ENCODE results near the gene ABCG1. TPM values are rescaled to one million over a fixed set of nuclear protein-coding genes. Genes with fewer than 3 reads are reported as not detected.

Gene ABCG1
- total RNA-seq, 1 experiment from 2014 or later: 5.6 TPM

GRCh38 chr21:42319376-42319775, 100.4 kb downstream of the ABCG1 start:
- H3K9me2 ChIP-seq (ENCODE audit: insufficient read depth): no peaks in the 10 kb centered on the region
- no peaks in the 10 kb centered on the region for H3K36me3 ChIP-seq (ENCODE audit: low read depth)
- no peaks in the 10 kb centered on the region for H3K27me3 ChIP-seq (ENCODE audit: insufficient read depth, low read depth)
- no peak overlapping the region for H3K4me3 ChIP-seq
- no peak overlapping the region for H3K4me2 ChIP-seq
- DNase-seq: no peak
- TF ChIP-seq CTCF (conservative IDR thresholded peaks at IDR 0.05) (no peak), EZH2 (IDR thresholded peaks at IDR 0.05; ENCODE audit: low read depth) (no peak)
- ChIA-PET CTCF (no interaction called here), POLR2A (ENCODE audit: unreplicated experiment) (no interaction called here)
- BruUV-seq (replicated peaks): no TSS peak
- H3K9me3 ChIP-seq (ENCODE audit: insufficient read depth, low read depth): no peaks in the 10 kb centered on the region
- no peaks in the 10 kb centered on the region for H3K4me1 ChIP-seq (replicated peaks; ENCODE audit: insufficient read depth)
- no peaks in the 10 kb centered on the region for H3K79me2 ChIP-seq (ENCODE audit: low read depth)
- H2AFZ ChIP-seq: no peak overlapping the region
- no peaks in the 10 kb centered on the region for H3F3A ChIP-seq (ENCODE audit: insufficient read depth, low read depth)
- no peaks in the 10 kb centered on the region for H4K20me1 ChIP-seq (ENCODE audit: insufficient read depth)
- intact Hi-C loops (cut with micrococcal nuclease; ENCODE audit: unreplicated experiment): no loop called here
- H3K27ac ChIP-seq: no peak overlapping the region

DNA sequence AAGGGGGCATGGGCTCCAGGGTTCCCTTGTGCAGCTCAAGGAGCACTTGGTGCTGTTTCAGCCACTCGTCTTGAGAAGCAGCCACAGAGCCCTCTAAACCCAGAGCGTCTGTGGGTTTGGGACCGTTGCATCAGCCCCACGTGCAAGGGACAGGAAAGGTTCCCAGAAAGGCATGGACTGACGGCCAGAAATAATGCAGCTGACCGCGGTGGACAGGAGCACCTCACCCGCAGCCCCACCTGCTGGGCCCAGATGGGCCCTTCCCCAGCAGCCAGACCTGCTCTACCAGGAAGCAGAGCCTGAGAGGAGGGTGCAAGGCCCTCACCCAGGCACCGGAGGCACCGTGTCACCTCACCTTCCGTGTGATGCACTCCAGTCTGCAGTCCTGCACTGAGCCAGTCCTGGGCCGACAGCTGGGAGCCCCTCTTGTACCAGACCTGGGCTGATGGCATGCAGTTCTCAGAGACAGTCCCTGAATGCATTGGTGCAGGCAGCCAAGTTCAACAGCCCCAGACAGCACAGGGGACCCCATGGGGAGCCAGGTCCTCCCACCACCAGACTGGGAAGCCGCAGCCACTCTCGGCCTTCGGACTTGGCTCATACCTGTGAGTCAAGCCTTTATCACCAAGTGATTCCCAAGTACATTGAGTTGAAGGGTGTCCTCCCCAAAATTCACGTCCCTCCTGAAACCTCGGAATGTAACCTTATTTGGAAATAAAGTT, 101.1 kb downstream of the ABCG1 start:
- no peaks in the 10 kb centered on the region for H3K9me3 ChIP-seq (ENCODE audit: insufficient read depth, low read depth)
- H3K27ac ChIP-seq: no peak overlapping the region
- H3F3A ChIP-seq (ENCODE audit: insufficient read depth, low read depth): no peaks in the 10 kb centered on the region
- H3K4me2 ChIP-seq: no peak overlapping the region
- no peaks in the 10 kb centered on the region for H3K27me3 ChIP-seq (ENCODE audit: insufficient read depth, low read depth)
- no peaks in the 10 kb centered on the region for H3K36me3 ChIP-seq (ENCODE audit: low read depth)
- H4K20me1 ChIP-seq (ENCODE audit: insufficient read depth): no peaks in the 10 kb centered on the region
- intact Hi-C loops (cut with micrococcal nuclease; ENCODE audit: unreplicated experiment): no loop called here
- ChIA-PET CTCF (no interaction called here), POLR2A (ENCODE audit: unreplicated experiment) (no interaction called here)
- H3K4me1 ChIP-seq (replicated peaks; ENCODE audit: insufficient read depth): no peaks in the 10 kb centered on the region
- H3K79me2 ChIP-seq (ENCODE audit: low read depth): no peaks in the 10 kb centered on the region
- H3K9me2 ChIP-seq (ENCODE audit: insufficient read depth): no peaks in the 10 kb centered on the region
- H2AFZ ChIP-seq: no peak overlapping the region
- peak in 1 of 2 experiments; percentile 33 for DNase-seq
- H3K4me3 ChIP-seq: no peak overlapping the region
- TF ChIP-seq EZH2 (IDR thresholded peaks at IDR 0.05; ENCODE audit: low read depth) (no peak), CTCF (conservative IDR thresholded peaks at IDR 0.05) (no peak)
- BruUV-seq (replicated peaks): no TSS peak

- no peak overlapping the region for H2AFZ ChIP-seq
- no peaks in the 10 kb centered on the region for H3K27me3 ChIP-seq (ENCODE audit: insufficient read depth, low read depth)
- ChIA-PET POLR2A (ENCODE audit: unreplicated experiment) (no interaction called here), CTCF (no interaction called here)
- intact Hi-C loops (cut with micrococcal nuclease; ENCODE audit: unreplicated experiment): no loop called here
- TF ChIP-seq CTCF (conservative IDR thresholded peaks at IDR 0.05) (no peak), EZH2 (IDR thresholded peaks at IDR 0.05; ENCODE audit: low read depth) (no peak)
- no peaks in the 10 kb centered on the region for H3K79me2 ChIP-seq (ENCODE audit: low read depth)
- no peaks in the 10 kb centered on the region for H3K36me3 ChIP-seq (ENCODE audit: low read depth)
- no peak for DNase-seq
- H3F3A ChIP-seq (ENCODE audit: insufficient read depth, low read depth): no peaks in the 10 kb centered on the region
- H3K27ac ChIP-seq: no peak overlapping the region
- no peak overlapping the region for H3K4me3 ChIP-seq
- H3K4me1 ChIP-seq (replicated peaks; ENCODE audit: insufficient read depth): no peaks in the 10 kb centered on the region
- no TSS peak for BruUV-seq (replicated peaks)
- H3K4me2 ChIP-seq: no peak overlapping the region
- H4K20me1 ChIP-seq (ENCODE audit: insufficient read depth): no peaks in the 10 kb centered on the region
- H3K9me3 ChIP-seq (ENCODE audit: insufficient read depth, low read depth): no peaks in the 10 kb centered on the region
- no peaks in the 10 kb centered on the region for H3K9me2 ChIP-seq (ENCODE audit: insufficient read depth)
These were observed 101.9 kb downstream of the ABCG1 start for GRCh38 chr21:42320791-42321190.
